ENCODE measurements around the gene PRSS57.
A peak's percentile ranks its signal among the peaks of the same experiment; 100 is the strongest.

The PRSS57 gene

DNA sequence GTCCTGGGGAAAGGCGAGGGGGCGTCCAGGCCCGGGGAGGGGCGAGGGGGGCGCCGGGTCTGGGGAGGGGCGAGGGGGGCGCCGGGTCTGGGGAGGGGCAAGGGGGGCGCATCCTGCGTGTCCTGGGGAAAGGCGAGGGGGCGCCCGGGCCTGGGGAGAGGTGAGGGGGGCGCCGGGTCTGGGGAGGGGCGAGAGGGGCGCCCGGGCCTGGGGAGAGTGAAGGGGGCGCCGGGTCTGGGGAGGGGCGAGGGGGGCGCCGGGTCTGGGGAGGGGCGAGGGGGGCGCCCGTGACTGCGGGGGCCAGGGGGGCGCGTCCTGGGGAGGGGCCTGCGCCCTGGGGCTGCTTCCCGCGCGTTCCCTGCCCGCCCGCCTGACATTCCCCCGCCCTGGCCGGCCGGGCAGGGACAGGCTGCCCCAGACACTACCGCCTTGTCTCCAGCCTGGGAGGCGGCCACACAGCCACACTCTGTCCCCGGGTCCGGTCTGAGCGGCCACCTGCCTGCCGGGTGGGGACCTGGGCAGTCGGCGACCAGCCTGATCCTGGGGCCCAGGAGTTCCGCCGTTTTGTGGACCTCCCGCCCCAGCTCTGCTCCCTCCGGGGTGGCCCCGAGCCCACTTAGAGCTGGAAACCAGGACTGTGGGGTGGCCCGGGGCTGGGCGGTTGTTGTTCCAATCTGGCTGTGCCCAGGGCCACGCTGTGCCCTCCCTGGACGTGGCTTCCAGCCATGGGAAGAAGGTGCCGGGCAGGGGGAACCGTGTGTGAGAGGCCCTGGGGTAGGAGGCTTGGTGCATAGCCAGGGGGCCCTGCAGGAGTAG, 25.3 kb upstream of the PRSS57 start:
- Histone ChIP-seq H3K27me3 (ENCODE audit: control insufficient read depth, insufficient read depth, low read length) (no peaks in the 10 kb centered on the region), H3K36me3 (ENCODE audit: control insufficient read depth, insufficient read depth, low read length) (no peaks in the 10 kb centered on the region), H3K9ac (ENCODE audit: low read depth, low read length) (no peak overlapping the region), H3K27ac (ENCODE audit: low read depth, low read length) (no peak overlapping the region), H3K4me3 (ENCODE audit: low read depth, low read length) (no peak overlapping the region), H3K4me1 (ENCODE audit: control insufficient read depth, insufficient read depth, low read length) (no peaks in the 10 kb centered on the region), H3K9me3 (ENCODE audit: control insufficient read depth, insufficient read depth, low read length) (no peaks in the 10 kb centered on the region)

DNA sequence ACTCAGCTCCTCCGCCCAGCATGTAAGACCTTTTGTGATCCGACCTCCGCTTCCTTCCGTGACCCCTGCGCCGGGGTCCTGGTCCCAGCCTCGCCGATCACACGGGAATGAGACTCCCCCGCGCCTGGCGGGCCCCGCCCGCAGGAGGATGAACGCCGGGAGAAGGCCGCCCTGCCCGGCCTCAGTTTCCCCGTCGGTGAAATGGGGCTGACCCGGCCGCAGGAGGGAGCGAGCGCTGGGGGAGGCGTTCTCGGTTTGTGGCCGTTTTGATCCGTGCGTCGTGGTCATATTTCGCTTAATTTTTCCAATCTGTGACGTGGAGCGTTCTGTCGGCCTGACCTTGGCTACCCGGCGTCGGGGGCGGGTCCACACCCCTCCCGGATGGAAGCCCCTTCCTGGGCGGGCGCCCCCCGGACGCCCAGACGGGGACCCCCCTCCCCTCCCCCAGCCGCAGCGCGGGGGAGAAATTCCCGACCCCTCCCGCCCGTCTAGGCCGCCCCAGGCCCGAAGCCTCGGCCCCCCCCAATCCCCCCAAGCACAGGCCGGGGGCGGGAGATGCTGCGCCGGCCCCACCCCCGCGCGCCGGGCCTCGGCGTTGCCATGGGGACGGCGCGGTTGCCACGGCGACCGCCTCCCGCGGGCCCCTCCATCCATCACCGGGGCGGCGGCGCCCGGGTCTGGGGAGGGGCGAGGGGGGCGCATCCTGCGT, 24.5 kb upstream of the PRSS57 start:
- H3K4me3 ChIP-seq (ENCODE audit: low read depth, low read length), result no peak overlapping the region
- H3K27ac ChIP-seq (ENCODE audit: low read depth, low read length), result no peak overlapping the region
- H3K9ac ChIP-seq (ENCODE audit: low read depth, low read length), result no peak overlapping the region
- no peaks in the 10 kb centered on the region for H3K9me3 ChIP-seq (ENCODE audit: control insufficient read depth, insufficient read depth, low read length)
- no peaks in the 10 kb centered on the region for H3K36me3 ChIP-seq (ENCODE audit: control insufficient read depth, insufficient read depth, low read length)
- no peaks in the 10 kb centered on the region for H3K27me3 ChIP-seq (ENCODE audit: control insufficient read depth, insufficient read depth, low read length)
- H3K4me1 ChIP-seq (ENCODE audit: control insufficient read depth, insufficient read depth, low read length), result no peaks in the 10 kb centered on the region

DNA sequence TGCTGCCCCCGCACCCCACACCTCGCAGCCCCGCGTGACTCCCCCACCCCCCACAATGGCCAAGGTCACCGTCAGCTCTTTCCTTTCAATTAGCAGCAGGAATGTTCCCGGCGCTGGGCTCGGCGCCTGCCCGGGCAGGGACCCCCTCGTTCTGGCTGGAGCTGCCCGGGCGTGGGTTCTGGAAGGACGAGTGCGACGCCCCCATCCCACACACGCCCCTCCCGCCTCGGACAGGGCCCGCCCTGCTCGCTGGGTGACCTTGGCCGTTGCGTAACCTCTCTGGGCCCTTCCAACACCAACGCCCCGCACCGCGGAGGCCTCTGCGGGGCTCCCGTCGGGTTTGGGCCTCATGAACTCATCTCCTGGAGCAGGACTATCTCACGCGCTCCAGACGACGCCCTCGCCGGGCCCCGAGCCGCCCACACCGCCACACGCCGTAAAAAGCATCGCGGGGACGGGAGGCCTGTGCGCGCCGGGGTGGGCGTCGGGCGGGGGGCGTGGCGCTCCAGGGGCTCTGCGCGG, 23.8 kb upstream of the PRSS57 start:
- no peaks in the 10 kb centered on the region for H3K36me3 ChIP-seq (ENCODE audit: control insufficient read depth, insufficient read depth, low read length)
- no peaks in the 10 kb centered on the region for H3K9me3 ChIP-seq (ENCODE audit: control insufficient read depth, insufficient read depth, low read length)
- no peak overlapping the region for H3K9ac ChIP-seq (ENCODE audit: low read depth, low read length)
- H3K4me3 ChIP-seq (ENCODE audit: low read depth, low read length), result no peak overlapping the region
- no peaks in the 10 kb centered on the region for H3K4me1 ChIP-seq (ENCODE audit: control insufficient read depth, insufficient read depth, low read length)
- no peak overlapping the region for H3K27ac ChIP-seq (ENCODE audit: low read depth, low read length)
- H3K27me3 ChIP-seq (ENCODE audit: control insufficient read depth, insufficient read depth, low read length), result no peaks in the 10 kb centered on the region

DNA sequence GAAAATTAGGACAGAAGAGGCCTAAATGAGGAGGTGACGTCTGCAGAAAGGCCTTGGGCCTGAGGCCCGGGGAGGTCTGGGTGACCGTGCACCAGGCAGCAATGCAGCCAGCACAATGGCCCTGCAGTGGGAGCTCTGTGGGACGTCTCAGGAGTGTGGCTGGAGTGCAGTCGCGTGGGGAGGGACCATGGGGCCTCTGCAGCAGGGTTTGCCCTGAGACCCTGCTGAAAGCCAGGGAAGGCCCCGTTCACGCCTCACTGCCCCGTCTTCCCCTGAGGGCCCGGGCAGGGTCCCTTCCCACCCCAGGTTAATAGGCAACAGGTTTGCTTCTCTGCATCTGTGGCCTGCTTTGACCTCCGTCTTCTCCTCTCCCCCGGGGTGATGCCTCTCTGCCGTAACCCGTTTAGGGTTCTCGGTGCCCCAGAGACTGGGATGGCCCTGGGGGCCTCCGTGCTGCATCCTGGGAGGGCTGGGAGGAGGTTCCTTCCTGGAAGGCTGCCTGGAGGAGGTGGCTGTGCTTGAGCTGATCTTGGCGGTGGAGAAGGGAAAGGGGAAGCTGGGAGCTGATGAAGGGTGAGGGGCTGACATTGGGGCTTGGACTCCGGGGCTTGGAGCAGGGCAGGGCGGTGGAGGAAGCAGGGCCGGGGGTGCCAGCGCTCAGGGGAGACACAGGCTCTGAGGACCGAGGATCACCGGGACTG, 23.1 kb upstream of the PRSS57 start:
- Histone ChIP-seq H3K27ac (ENCODE audit: low read depth, low read length) (no peak overlapping the region), H3K27me3 (ENCODE audit: control insufficient read depth, insufficient read depth, low read length) (no peaks in the 10 kb centered on the region), H3K9me3 (ENCODE audit: control insufficient read depth, insufficient read depth, low read length) (no peaks in the 10 kb centered on the region), H3K4me3 (ENCODE audit: low read depth, low read length) (no peak overlapping the region), H3K36me3 (ENCODE audit: control insufficient read depth, insufficient read depth, low read length) (no peaks in the 10 kb centered on the region), H3K4me1 (ENCODE audit: control insufficient read depth, insufficient read depth, low read length) (no peaks in the 10 kb centered on the region), H3K9ac (ENCODE audit: low read depth, low read length) (no peak overlapping the region)

DNA sequence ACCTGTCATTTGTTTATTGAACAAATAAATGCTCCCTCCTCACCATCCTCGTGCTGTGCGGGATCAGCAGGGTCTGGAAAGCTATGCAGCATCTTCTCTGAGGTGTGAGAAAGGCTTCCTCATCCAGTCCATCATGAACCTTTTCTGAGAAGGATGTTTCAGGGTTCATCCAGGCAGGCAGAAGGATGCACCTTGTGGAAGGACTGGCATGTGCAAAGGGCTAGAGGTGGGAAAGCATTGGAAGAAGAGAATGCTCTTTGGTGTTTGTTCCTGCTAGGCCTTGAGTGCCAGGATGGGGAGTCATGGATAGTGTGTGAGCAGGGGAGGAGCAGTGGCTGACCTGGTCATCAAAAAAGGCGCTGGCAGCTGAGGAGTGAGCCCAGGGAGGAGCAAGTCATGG, 20.1 kb upstream of the PRSS57 start:
- Histone ChIP-seq H3K9me3 (ENCODE audit: control insufficient read depth, insufficient read depth, low read length) (no peaks in the 10 kb centered on the region), H3K4me3 (ENCODE audit: low read depth, low read length) (no peak overlapping the region), H3K4me1 (ENCODE audit: control insufficient read depth, insufficient read depth, low read length) (peaks cover 12% of the 10 kb centered on the region), H3K36me3 (ENCODE audit: control insufficient read depth, insufficient read depth, low read length) (no peaks in the 10 kb centered on the region), H3K27me3 (ENCODE audit: control insufficient read depth, insufficient read depth, low read length) (no peaks in the 10 kb centered on the region), H3K9ac (ENCODE audit: low read depth, low read length) (no peak overlapping the region), H3K27ac (ENCODE audit: low read depth, low read length) (no peak overlapping the region)

DNA sequence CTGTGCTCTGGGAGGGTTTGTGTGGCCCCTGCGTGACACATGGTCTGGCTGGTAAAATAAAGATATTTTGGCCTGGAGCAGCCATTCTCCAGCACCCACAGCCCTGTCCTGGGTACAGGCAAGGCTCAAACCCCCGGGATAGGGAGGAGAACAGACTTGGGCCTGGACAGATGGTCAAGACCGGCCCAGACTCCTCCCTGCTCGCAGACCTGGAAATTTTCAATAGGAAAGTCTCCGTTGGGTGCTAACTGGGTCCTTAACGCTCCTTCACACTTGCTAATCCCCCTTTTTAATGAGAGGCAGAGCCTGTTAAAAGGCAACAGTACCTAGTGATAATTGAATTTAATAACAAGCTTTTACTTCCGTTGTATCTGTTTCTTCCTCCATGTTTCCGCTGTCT, 16.0 kb upstream of the PRSS57 start:
- Histone ChIP-seq H3K27ac (ENCODE audit: low read depth, low read length) (no peak overlapping the region), H3K27me3 (ENCODE audit: control insufficient read depth, insufficient read depth, low read length) (no peaks in the 10 kb centered on the region), H3K9ac (ENCODE audit: low read depth, low read length) (no peak overlapping the region), H3K36me3 (ENCODE audit: control insufficient read depth, insufficient read depth, low read length) (no peaks in the 10 kb centered on the region), H3K4me3 (ENCODE audit: low read depth, low read length) (no peak overlapping the region), H3K4me1 (ENCODE audit: control insufficient read depth, insufficient read depth, low read length) (peaks cover 12% of the 10 kb centered on the region), H3K9me3 (ENCODE audit: control insufficient read depth, insufficient read depth, low read length) (no peaks in the 10 kb centered on the region)

DNA sequence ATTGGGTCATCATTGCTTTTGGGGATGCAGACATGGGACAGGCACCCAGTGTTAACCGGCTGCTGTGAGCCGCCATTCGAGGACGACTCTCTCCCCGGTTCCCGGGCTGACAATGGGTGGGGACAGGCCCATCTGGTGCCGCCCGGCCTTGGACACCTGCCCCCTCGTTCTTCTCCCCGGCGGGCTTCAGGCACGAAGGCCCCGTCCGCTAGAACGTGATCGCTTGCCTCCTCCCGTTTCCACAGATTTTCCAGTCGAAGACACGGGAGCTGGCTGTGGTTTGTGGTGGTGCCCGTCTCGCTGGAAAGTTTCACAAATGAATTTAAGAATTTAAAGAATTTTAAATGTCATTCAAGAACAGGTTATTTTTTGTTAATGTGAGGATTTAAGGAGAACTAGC, 15.5 kb upstream of the PRSS57 start:
- Histone ChIP-seq H3K9me3 (ENCODE audit: control insufficient read depth, insufficient read depth, low read length) (no peaks in the 10 kb centered on the region), H3K4me1 (ENCODE audit: control insufficient read depth, insufficient read depth, low read length) (peaks cover 12% of the 10 kb centered on the region), H3K9ac (ENCODE audit: low read depth, low read length) (no peak overlapping the region), H3K27ac (ENCODE audit: low read depth, low read length) (no peak overlapping the region), H3K27me3 (ENCODE audit: control insufficient read depth, insufficient read depth, low read length) (no peaks in the 10 kb centered on the region), H3K4me3 (ENCODE audit: low read depth, low read length) (no peak overlapping the region), H3K36me3 (ENCODE audit: control insufficient read depth, insufficient read depth, low read length) (no peaks in the 10 kb centered on the region)

DNA sequence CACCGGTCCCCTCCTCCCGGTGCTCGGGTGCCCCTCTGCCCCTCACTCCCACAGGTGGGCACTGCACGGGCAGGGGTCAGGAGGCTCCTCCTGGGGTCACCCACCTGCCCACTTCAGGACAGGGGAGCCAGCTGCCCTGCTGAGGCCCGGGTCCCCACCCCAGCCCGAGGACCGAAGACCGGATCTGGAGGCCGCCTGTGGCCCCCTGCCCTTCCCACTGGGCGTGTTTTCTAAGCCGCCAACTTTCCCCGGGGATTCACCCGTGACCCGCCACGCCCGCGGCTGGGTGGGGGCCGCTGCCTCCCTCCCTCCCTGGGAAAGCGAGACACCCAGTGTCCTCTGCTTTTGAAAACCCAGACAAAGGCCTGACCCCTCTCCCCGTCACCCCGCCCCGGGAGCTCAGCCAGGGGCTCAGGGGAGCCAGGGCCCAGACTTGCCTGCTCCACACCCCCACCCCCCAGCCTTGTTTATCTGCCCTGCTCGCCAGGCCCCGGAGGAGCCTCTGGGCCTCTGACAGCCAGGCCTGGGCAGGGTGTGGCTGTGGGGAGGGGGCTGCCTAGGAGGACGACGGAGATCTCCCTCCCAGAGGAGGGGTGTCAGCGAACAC, 14.8 kb upstream of the PRSS57 start:
- no peaks in the 10 kb centered on the region for H3K9me3 ChIP-seq (ENCODE audit: control insufficient read depth, insufficient read depth, low read length)
- H3K9ac ChIP-seq (ENCODE audit: low read depth, low read length), result no peak overlapping the region
- no peaks in the 10 kb centered on the region for H3K36me3 ChIP-seq (ENCODE audit: control insufficient read depth, insufficient read depth, low read length)
- H3K27ac ChIP-seq (ENCODE audit: low read depth, low read length), result no peak overlapping the region
- H3K4me3 ChIP-seq (ENCODE audit: low read depth, low read length), result peak overlapping the region; percentile 61; the same call in 1 of the 2 replicates
- peaks cover 12% of the 10 kb centered on the region for H3K4me1 ChIP-seq (ENCODE audit: control insufficient read depth, insufficient read depth, low read length)
- no peaks in the 10 kb centered on the region for H3K27me3 ChIP-seq (ENCODE audit: control insufficient read depth, insufficient read depth, low read length)

DNA sequence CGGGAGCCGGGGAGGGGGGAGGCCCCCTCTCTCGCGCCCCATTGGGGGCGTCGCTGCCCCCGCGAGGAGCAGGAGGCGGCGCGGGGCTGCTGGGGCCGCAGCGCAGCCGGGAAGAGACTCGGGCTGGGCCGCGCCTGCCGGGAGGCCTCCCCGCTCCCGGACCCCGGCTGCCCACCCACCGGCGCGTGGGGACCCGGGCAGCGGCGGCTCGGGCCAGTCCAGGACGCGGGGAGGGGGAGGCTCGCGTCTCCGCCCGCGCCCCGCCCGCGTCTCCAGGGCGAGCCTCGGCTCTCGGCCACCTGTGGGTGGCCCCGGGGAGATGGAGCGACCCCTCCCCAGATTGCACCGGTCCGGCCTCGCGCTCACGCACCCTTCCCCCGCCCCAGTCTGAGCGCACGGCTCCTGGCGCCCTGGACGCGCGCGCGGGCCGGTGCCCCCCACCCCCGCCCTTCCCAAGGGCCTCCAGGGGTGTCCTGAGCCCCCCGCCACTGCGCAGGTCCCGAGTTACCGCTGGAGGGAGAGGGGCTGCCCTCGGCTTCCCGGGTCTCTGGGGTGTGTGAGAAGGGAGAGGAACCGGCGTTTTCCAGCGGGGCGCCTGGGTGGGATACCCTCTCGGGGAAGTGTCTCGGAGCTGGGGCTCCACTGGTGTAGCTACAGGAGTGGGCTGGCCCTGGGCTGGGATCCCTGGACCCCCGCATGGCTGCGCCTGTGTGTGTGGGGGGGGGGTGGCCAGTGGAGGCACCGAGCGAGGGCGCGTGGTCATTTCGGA, 14.1 kb upstream of the PRSS57 start:
- H3K4me1 ChIP-seq (ENCODE audit: control insufficient read depth, insufficient read depth, low read length), result peaks cover 12% of the 10 kb centered on the region
- no peak overlapping the region for H3K27ac ChIP-seq (ENCODE audit: low read depth, low read length)
- no peak overlapping the region for H3K9ac ChIP-seq (ENCODE audit: low read depth, low read length)

More for the DNA sequence above, 14.1 kb upstream of the PRSS57 start:
- Histone ChIP-seq H3K9me3 (ENCODE audit: control insufficient read depth, insufficient read depth, low read length) (no peaks in the 10 kb centered on the region), H3K4me3 (ENCODE audit: low read depth, low read length) (peak overlapping the region; percentile 61), H3K36me3 (ENCODE audit: control insufficient read depth, insufficient read depth, low read length) (no peaks in the 10 kb centered on the region), H3K27me3 (ENCODE audit: control insufficient read depth, insufficient read depth, low read length) (no peaks in the 10 kb centered on the region)

Measured in HUES48 (cell line).